Karpas-422 (cell line): ENCODE results near the gene RBKS. TPM values are rescaled to one million over a fixed set of nuclear protein-coding genes. Genes with fewer than 3 reads are reported as not detected.
A peak's percentile ranks its signal among the peaks of the same experiment; 100 is the strongest.

Source experiments
- DNase-seq: peaks from one replicate; pipeline ENCODE4 v3.0.0-alpha.2; 2015
- H2AFZ ChIP-seq: fragments of 200-600 bp; sonication (generic); 2 replicates; pipeline ENCODE4 v1.6.1; 2014; ENCODE audit warnings: antibody characterized with exemption, low read length, mixed read lengths
- H3K27ac ChIP-seq: fragments of 200-600 bp; sonication (generic); 2 replicates; pipeline ENCODE4 v1.5.1; 2014; ENCODE audit warnings: mild to moderate bottlenecking, low read length, moderate library complexity
- H3K27me3 ChIP-seq: fragments of 200-600 bp; sonication (generic); 2 replicates; pipeline ENCODE4 v1.6.1; 2014; ENCODE audit warnings: low read length, mixed read lengths
- H3K36me3 ChIP-seq: fragments of 200-600 bp; sonication (generic); 2 replicates; pipeline ENCODE4 v1.6.1; 2014; ENCODE audit warnings: low read length, mixed read lengths; ENCODE audit not compliant: insufficient read depth
- H3K4me1 ChIP-seq: fragments of 200-600 bp; sonication (generic); 2 replicates; pipeline ENCODE4 v1.6.1; 2014; ENCODE audit warnings: mild to moderate bottlenecking, low read length, mixed read lengths
- H3K4me2 ChIP-seq: fragments of 200-600 bp; sonication (generic); 2 replicates; pipeline ENCODE4 v1.6.1; 2014; ENCODE audit warnings: low read length, low read depth, mild to moderate bottlenecking; ENCODE audit not compliant: poor library complexity, severe bottlenecking
- H3K4me3 ChIP-seq: fragments of 200-600 bp; sonication (generic); 2 replicates; pipeline ENCODE4 v1.5.1; 2014; ENCODE audit warnings: mild to moderate bottlenecking, antibody characterized with exemption, low read length, mixed read lengths
- H3K79me2 ChIP-seq: fragments of 200-600 bp; sonication (generic); 2 replicates; pipeline ENCODE4 v1.6.1; 2014; ENCODE audit warnings: mild to moderate bottlenecking, low read length, mixed read lengths
- H3K9ac ChIP-seq: fragments of 200-600 bp; sonication (generic); 2 replicates; pipeline ENCODE4 v1.6.0; 2014; ENCODE audit warnings: low read length
- H3K9me2 ChIP-seq: fragments of 200-600 bp; sonication (generic), shearing (Covaris generic); replicated peaks from 2 replicates; pipeline ENCODE4 v1.6.0; 2014; ENCODE audit warnings: mild to moderate bottlenecking, low read length, moderate library complexity; ENCODE audit not compliant: insufficient read depth
- H3K9me3 ChIP-seq: fragments of 300-700, 200-600 bp; sonication (generic); 2 replicates; pipeline ENCODE4 v1.6.1; 2014; ENCODE audit warnings: low read length, mixed read lengths
- H4K20me1 ChIP-seq: fragments of 200-600 bp; sonication (generic); 2 replicates; pipeline ENCODE4 v1.6.1; 2014; ENCODE audit warnings: mild to moderate bottlenecking, antibody characterized with exemption, low read length, low read depth; ENCODE audit not compliant: insufficient read depth
- total RNA-seq: library from RNA; depleted of rRNA; stranded (reverse); fragments of >200 nt; shearing (Covaris generic); gene quantifications from 2 replicates; pipeline ENCODE4 v1.2.3, GENCODE V29; 2014; ENCODE audit warnings: low replicate concordance

RBKS gene
- total RNA-seq, 1 experiment from 2014 or later = 1.6 TPM

DNA sequence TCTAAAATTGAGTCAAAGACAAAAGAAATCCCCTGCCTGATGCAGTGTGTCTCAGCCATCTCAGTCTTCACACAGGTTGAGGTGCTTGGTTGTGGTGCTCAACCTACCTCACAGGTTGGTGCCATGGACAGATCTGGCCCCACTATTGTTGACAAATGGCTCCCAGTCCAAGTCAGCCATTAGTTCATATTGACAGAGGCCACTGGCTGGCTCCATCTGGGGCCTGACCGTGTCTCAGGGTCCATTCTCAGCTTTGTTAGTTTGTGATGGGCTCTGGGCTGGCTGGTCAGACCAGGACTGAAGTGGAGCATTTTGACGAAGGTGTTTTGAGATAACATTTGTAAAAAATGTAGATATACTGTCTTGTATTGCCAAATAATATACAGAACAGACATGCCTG is 81.8 kb downstream of the RBKS start:
- Histone ChIP-seq H3K4me1 (no peaks in the 10 kb centered on the region), H3K79me2 (no peaks in the 10 kb centered on the region), H3K4me2 (no peak overlapping the region), H3K4me3 (no peak overlapping the region), H3K36me3 (no peaks in the 10 kb centered on the region), H3K9me2 (no peaks in the 10 kb centered on the region), H4K20me1 (no peaks in the 10 kb centered on the region), H3K27me3 (peaks cover 2% of the 10 kb centered on the region; the same call in 1 of the 2 replicates), H2AFZ (no peak overlapping the region), H3K27ac (no peak overlapping the region), H3K9me3 (no peaks in the 10 kb centered on the region), H3K9ac (no peak overlapping the region)
- no peak for DNase-seq

DNA sequence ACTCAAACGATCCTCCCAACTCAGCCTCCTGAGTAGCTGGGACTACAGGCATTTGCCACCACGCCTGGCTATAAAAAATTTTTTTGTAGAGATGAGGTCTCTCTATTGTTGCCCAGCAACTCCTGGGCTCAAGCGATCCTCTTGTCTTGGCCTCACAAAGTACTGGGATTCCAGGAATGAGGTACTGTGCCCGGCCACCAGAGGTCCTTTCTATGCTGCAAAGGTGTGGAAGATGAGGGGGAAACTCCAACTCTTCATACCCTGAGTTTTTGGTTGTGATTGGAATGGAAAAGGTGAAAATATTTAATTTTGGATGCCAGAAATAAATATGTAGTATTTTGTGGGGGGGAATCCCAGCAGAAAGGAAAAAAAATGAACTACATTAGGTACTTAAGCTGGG is 82.7 kb downstream of the RBKS start:
- Histone ChIP-seq H3K9me3 (no peaks in the 10 kb centered on the region), H3K4me2 (no peak overlapping the region), H3K9me2 (no peaks in the 10 kb centered on the region), H3K79me2 (no peaks in the 10 kb centered on the region), H3K4me1 (no peaks in the 10 kb centered on the region), H3K36me3 (no peaks in the 10 kb centered on the region), H2AFZ (no peak overlapping the region), H3K27me3 (peaks cover 2% of the 10 kb centered on the region; the same call in 1 of the 2 replicates), H3K27ac (no peak overlapping the region), H3K4me3 (no peak overlapping the region), H3K9ac (no peak overlapping the region), H4K20me1 (no peaks in the 10 kb centered on the region)
- DNase-seq = peak; percentile 53

DNA sequence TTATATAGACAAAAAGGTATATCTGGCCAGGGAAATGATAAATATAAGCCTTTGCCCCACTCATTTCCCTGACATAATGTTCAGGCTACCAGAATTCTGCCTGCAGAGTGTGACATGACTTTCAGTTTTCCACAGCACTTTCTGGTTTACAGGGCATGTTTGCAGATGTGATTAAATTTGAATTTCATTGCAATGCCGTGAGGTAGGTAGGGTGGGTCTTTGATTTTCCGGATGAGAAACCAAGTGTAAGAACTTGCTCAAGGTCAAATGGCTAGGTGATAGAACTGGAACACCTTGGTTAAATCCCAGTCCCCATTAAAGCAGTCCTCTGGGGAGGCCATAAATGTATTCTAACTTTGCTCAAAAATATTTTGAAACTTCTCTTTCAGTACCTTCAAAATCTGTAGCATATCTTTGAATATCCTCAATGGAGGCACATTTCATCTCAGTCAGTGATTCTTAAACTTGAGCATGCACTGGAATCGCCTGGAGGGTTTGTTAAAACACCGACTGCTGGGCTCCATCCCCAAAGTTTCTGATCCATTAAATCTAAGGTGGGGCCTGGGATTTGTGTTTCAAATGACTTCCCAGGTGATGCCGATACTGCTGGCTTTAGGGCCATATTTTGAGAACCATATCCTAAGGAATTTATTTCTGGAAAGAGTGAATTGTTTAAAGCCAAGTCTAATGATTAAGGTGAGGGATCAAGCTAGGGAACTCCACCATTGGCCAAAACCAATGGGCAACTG is 83.7 kb downstream of the RBKS start:
- Histone ChIP-seq H3K36me3 (no peaks in the 10 kb centered on the region), H3K27ac (no peak overlapping the region), H2AFZ (no peak overlapping the region), H3K9me3 (no peaks in the 10 kb centered on the region), H3K79me2 (no peaks in the 10 kb centered on the region), H3K9ac (no peak overlapping the region), H4K20me1 (no peaks in the 10 kb centered on the region), H3K27me3 (peaks cover 2% of the 10 kb centered on the region; the same call in 1 of the 2 replicates), H3K4me2 (no peak overlapping the region), H3K4me3 (no peak overlapping the region), H3K4me1 (no peaks in the 10 kb centered on the region), H3K9me2 (no peaks in the 10 kb centered on the region)
- DNase-seq = no peak

DNA sequence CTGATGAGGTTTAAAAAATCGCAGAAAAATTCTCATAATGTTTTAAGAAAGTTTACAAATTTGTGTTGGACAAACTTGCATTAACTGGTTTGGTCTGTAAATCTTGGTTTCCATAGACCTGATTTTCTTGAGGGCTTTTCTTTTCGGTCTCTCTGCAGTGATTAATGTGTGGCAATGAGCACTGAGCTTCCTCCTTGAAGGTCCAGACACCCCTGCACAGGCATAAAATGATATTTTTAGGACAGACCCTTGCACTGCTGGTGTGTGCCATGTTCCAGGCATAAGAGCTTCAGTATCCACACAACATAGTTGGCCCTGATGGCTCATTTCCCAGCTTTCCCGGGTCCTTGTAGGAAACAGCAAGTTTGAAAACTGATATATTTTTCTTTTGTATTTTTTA is 85.0 kb downstream of the RBKS start:
- Histone ChIP-seq H3K9me3 (no peaks in the 10 kb centered on the region), H4K20me1 (no peaks in the 10 kb centered on the region), H3K4me2 (no peak overlapping the region), H3K27me3 (no peaks in the 10 kb centered on the region), H3K27ac (no peak overlapping the region), H3K4me3 (no peak overlapping the region), H3K4me1 (no peaks in the 10 kb centered on the region), H3K9me2 (no peaks in the 10 kb centered on the region), H3K36me3 (no peaks in the 10 kb centered on the region), H3K79me2 (no peaks in the 10 kb centered on the region), H2AFZ (no peak overlapping the region), H3K9ac (no peak overlapping the region)
- DNase-seq = no peak

DNA sequence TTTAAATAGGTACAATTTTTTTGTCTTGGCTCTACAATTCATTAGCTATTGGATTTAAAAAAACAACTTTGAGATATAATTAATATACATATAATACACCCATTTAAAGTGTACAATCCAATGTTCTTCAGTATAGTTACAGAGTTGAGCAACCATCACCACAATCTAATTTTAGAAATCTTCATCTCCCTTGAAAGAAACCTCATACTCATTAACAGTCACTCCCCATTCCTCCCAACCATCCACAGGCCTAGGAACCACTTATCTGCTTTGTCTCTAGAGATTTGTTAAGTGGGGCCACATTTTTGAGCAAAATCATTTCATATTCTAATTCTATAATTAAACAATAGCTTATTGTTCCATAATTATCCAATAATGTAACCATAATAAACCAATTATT is 86.0 kb downstream of the RBKS start:
- Histone ChIP-seq H2AFZ (no peak overlapping the region), H3K79me2 (no peaks in the 10 kb centered on the region), H3K4me3 (no peak overlapping the region), H3K36me3 (no peaks in the 10 kb centered on the region), H4K20me1 (no peaks in the 10 kb centered on the region), H3K4me1 (no peaks in the 10 kb centered on the region), H3K9ac (no peak overlapping the region), H3K4me2 (no peak overlapping the region), H3K27ac (no peak overlapping the region), H3K9me3 (no peaks in the 10 kb centered on the region), H3K9me2 (no peaks in the 10 kb centered on the region), H3K27me3 (no peaks in the 10 kb centered on the region)
- no peak for DNase-seq

DNA sequence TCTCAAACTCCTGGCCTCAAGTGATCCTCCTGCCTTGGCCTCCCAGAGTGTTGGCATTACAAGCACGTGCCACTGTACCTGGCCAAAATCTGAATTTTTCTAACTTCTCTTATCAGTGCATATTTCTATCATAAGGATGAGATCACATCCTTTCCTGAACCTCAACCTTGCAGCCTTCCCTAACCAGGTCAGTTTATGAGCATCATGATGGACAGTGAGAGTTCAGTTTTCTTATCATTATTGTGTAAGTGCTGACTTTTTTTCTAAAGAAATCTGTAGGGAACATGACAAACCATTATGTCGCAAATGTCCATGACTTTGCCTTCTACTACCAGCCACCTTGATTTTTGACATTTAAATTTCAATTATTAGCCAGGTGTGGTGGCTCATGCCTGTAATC is 87.1 kb downstream of the RBKS start:
- Histone ChIP-seq H3K9me3 (no peaks in the 10 kb centered on the region), H2AFZ (no peak overlapping the region), H3K4me2 (no peak overlapping the region), H3K79me2 (no peaks in the 10 kb centered on the region), H3K36me3 (no peaks in the 10 kb centered on the region), H3K4me3 (no peak overlapping the region), H4K20me1 (no peaks in the 10 kb centered on the region), H3K9ac (no peak overlapping the region), H3K27ac (no peak overlapping the region), H3K4me1 (no peaks in the 10 kb centered on the region), H3K27me3 (no peaks in the 10 kb centered on the region), H3K9me2 (no peaks in the 10 kb centered on the region)
- no peak for DNase-seq

DNA sequence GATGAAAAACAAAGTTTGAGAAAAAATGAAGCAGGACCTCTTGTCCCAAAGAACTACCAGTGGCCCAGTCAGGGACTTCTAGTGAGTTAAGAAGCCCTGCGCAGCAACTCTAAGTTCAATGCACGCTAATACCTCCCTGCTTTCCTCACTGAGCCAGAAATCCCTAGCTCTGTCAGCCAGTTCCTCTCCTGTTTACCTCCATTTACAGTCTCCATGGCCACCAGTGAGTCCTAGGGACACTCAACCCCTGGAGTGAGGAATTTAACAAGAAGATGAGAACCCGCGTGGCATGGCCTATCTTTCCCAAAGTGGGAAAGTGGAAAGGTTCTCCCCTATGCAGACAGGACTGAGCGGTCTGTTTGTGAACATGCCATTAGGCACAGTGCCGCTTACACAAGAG is 87.6 kb downstream of the RBKS start:
- H2AFZ ChIP-seq = no peak overlapping the region
- no peak overlapping the region for H3K9ac ChIP-seq
- H4K20me1 ChIP-seq = no peaks in the 10 kb centered on the region
- no peak for DNase-seq
- no peaks in the 10 kb centered on the region for H3K27me3 ChIP-seq
- no peaks in the 10 kb centered on the region for H3K4me1 ChIP-seq
- no peaks in the 10 kb centered on the region for H3K36me3 ChIP-seq
- no peaks in the 10 kb centered on the region for H3K79me2 ChIP-seq
- no peaks in the 10 kb centered on the region for H3K9me3 ChIP-seq
- no peak overlapping the region for H3K4me3 ChIP-seq
- H3K4me2 ChIP-seq = no peak overlapping the region
- no peaks in the 10 kb centered on the region for H3K9me2 ChIP-seq
- H3K27ac ChIP-seq = no peak overlapping the region

DNA sequence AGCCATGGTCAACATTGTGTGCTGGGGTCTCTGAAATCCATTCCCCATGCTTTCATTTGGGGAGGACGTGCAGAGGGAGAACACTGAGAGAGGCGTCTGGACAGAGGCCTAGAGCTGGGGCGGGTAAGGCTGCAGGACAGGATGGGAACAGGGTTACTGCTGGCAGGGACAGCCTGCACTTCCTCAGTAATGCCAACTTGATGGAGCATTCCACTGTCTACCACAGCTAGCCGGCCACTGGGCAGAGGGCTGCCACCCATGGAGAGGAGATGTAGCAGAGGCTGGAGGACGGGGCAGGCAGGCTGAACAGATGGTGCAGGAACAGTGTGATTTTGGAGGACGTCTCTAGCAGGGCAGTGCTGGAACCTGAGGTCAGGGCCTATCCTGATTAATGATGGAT is 89.3 kb downstream of the RBKS start:
- H4K20me1 ChIP-seq = no peaks in the 10 kb centered on the region
- H3K4me1 ChIP-seq = no peaks in the 10 kb centered on the region
- H3K9me3 ChIP-seq = no peaks in the 10 kb centered on the region

More for the DNA sequence above, 89.3 kb downstream of the RBKS start:
- Histone ChIP-seq H2AFZ (no peak overlapping the region), H3K36me3 (no peaks in the 10 kb centered on the region), H3K4me3 (no peak overlapping the region), H3K79me2 (no peaks in the 10 kb centered on the region), H3K9me2 (no peaks in the 10 kb centered on the region), H3K9ac (no peak overlapping the region), H3K4me2 (no peak overlapping the region), H3K27ac (no peak overlapping the region), H3K27me3 (no peaks in the 10 kb centered on the region)
- no peak for DNase-seq
